ENCODE results near the gene IMMP2L.

DNA sequence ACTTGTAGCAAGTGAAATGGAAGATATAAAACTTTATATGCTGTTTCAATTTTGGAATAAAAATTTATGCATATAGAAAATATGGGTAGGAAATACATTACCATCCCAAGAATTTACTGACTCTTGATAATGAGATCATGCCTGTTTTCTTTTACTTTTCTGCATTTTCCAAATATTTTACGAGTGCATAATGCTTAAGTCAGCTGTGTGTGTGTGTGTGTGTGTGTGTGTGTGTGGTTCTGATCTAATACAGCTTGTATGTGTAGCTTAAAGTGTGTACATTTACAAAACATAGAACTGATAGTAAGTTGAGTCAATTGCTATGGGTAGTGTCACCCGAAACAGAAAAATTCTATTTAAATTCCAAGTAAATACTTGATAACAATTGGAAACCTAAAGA lies 787.2 kb downstream of the IMMP2L start:
- TF ChIP-seq POLR2A (IDR thresholded peaks at IDR 0.05): no peak
- TF ChIP-seq, protein P1, sequence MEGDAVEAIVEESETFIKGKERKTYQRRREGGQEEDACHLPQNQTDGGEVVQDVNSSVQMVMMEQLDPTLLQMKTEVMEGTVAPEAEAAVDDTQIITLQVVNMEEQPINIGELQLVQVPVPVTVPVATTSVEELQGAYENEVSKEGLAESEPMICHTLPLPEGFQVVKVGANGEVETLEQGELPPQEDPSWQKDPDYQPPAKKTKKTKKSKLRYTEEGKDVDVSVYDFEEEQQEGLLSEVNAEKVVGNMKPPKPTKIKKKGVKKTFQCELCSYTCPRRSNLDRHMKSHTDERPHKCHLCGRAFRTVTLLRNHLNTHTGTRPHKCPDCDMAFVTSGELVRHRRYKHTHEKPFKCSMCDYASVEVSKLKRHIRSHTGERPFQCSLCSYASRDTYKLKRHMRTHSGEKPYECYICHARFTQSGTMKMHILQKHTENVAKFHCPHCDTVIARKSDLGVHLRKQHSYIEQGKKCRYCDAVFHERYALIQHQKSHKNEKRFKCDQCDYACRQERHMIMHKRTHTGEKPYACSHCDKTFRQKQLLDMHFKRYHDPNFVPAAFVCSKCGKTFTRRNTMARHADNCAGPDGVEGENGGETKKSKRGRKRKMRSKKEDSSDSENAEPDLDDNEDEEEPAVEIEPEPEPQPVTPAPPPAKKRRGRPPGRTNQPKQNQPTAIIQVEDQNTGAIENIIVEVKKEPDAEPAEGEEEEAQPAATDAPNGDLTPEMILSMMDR (IDR thresholded peaks at IDR 0.05 in 4 of 5, conservative IDR thresholded peaks at IDR 0.05 in 1 of 5): no peak

All from gastrocnemius medialis (tissue), 4 donors.